ENCODE data around the gene CSRP1. TPM values are rescaled to one million over a fixed set of nuclear protein-coding genes. Genes with fewer than 3 reads are reported as not detected.
"Not testable (repeated sequence)": the region's sequence is repeated elsewhere in the genome, so short reads cannot be mapped to it uniquely, and the experiment has no call there.

The CSRP1 gene
- total and polyA plus RNA-seq, 5 donors: 97.2 to 343 (median 121) TPM

DNA sequence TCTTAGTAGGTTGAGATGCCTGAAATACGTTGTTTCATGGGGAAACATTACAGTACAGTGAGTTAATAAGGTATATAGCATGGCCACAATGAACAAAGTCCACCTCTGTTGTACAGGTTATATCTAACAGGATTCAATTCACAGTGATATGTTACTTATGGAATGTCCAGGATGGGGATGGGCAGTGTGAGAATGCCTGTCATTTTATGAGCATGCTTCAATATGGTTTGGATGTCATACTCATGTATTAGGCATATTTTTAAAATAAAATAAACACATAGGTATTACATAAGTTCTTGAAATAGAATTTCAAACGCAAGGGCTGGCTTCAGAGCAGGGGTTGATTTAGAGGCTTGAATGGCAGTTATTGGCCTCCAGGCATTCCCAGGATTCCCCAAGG lies 31.8 kb downstream of the CSRP1 start:
- WGBS: 81% methylated on average over 2 of the region's 2 CpGs
- no peak for ATAC-seq

DNA sequence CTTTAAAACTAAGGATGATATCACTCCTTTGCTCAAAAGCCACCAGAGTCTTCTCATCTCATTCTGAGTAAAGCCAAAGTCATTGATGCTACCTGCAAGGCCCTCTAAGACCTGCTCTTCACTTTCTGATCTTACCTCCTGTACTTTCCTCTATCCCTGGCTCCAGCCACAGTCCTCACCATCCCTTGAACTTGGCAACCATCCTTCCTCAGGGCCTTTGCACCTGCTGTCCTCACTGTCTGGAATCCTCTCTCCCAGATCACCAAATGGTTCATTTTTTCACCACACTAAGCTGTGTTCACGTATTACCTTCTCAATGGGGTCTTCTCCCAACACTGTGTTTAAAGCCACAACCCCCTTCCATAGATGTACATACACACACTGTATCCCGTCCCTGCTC lies 33.6 kb downstream of the CSRP1 start:
- no peak for ATAC-seq

More for the DNA sequence above, 31.8 kb downstream of the CSRP1 start:
- H3K4me3 ChIP-seq (ENCODE audit: low read length): no peak overlapping the region
- no peaks in the 10 kb centered on the region for H3K27me3 ChIP-seq (ENCODE audit: control insufficient read depth, insufficient read depth)
- no peaks in the 10 kb centered on the region for H3K9me3 ChIP-seq (ENCODE audit: control insufficient read depth, low read length)
- H3K27ac ChIP-seq (ENCODE audit: low read length): no peak overlapping the region
- peak in 1 of 3 donors; percentile 2 for DNase-seq
- intact Hi-C loops (cut with DNase I): loop anchor here in 1 of 4 donors (5.0 kb wide), 1 partner anchor 38 kb away; no protein-coding TSS in a partner anchor
- H3K4me1 ChIP-seq (ENCODE audit: control insufficient read depth, insufficient read depth, low read length): no peaks in the 10 kb centered on the region

DNA sequence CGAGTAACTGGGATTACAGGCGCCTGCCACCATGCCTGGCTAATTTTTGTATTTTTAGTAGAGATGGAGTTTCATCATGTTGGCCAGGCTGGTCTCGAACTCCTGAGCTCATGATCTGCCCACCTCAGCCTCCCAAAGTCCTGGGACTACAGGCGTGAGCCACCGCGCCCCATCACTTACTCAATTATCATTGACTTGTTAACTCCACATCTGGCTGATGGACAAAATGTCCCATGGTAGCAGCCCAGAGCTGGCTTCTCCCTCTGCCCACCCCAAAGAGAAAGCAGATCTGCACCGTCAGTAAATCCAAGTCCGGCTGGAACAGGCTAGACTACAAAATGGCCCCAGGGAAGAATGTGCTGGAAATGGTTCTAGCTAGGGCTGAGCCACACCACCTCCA lies 34.6 kb downstream of the CSRP1 start:
- H3K4me1 ChIP-seq (ENCODE audit: control insufficient read depth, insufficient read depth, low read length); H3K27me3 ChIP-seq (ENCODE audit: control insufficient read depth, insufficient read depth); H3K4me3 ChIP-seq (ENCODE audit: low read length); ATAC-seq; intact Hi-C loops (cut with DNase I); H3K9me3 ChIP-seq (ENCODE audit: control insufficient read depth, low read length); H3K27ac ChIP-seq (ENCODE audit: low read length): not testable (repeated sequence)
- 95% methylated on average over 8 of the region's 8 CpGs for WGBS
- DNase-seq: peak in 1 of 3 donors; percentile 32

More for the DNA sequence above, 33.6 kb downstream of the CSRP1 start:
- no peak overlapping the region for H3K27ac ChIP-seq (ENCODE audit: low read length)
- WGBS: 93% methylated on average over 2 of the region's 2 CpGs
- intact Hi-C loops (cut with DNase I): no loop called here
- H3K27me3 ChIP-seq (ENCODE audit: control insufficient read depth, insufficient read depth): no peaks in the 10 kb centered on the region
- H3K9me3 ChIP-seq (ENCODE audit: control insufficient read depth, low read length): no peaks in the 10 kb centered on the region
- no peaks in the 10 kb centered on the region for H3K4me1 ChIP-seq (ENCODE audit: control insufficient read depth, insufficient read depth, low read length)
- no peak for DNase-seq
- H3K4me3 ChIP-seq (ENCODE audit: low read length): no peak overlapping the region

DNA sequence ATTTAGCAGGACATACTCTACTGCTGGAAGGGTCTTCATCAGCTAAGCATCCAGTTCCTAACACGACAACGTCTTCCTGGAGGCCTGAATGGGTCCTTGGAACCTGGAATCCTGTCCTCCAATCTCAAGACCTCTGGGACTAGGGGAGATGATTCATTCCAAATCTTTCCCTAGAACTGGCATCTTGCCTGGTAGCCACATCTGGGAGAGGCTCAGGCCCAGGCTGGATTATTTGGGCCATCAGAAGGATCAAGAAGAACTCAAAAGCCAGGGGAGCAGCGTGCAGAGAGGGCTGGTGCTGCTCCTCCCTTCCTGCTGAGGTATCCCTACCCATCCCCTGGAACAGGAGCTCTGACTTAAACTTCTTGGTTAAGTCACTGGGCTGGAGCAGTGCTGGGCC lies 35.2 kb downstream of the CSRP1 start:
- H3K27me3 ChIP-seq (ENCODE audit: control insufficient read depth, insufficient read depth): no peaks in the 10 kb centered on the region
- peaks cover 1% of the 10 kb centered on the region for H3K4me1 ChIP-seq (ENCODE audit: control insufficient read depth, insufficient read depth, low read length)
- peak in 1 of 3 donors; percentile 71 for DNase-seq
- intact Hi-C loops (cut with DNase I): no loop called here
- 63% methylated on average over 3 of the region's 3 CpGs for WGBS
- peak in 1 of 2 donors; percentile 4 for ATAC-seq
- no peak overlapping the region for H3K4me3 ChIP-seq (ENCODE audit: low read length)
- H3K9me3 ChIP-seq (ENCODE audit: control insufficient read depth, low read length): no peaks in the 10 kb centered on the region
- no peak overlapping the region for H3K27ac ChIP-seq (ENCODE audit: low read length)

DNA sequence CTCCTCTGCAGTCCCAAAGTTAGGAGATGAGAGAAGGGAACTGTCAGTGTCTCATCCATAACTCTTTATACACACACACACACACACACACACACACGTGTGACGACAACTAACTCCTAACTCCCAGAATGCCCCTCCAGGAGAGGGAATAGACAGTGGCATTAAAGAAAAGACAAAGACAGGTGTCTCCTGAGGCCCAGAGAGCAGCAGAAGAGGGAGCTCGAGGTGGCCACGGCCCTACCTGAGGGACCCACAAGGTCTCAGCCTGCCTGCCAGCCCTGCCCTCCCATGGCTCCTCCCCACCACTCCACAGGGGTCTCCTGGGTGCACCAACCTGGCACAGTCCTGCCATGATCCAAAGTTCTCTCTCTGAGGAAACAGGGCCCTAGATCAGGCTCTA lies 36.3 kb downstream of the CSRP1 start:
- whole genome bisulfite sequencing: 64% methylated on average over 4 of the region's 4 CpGs
- H3K27ac ChIP-seq (ENCODE audit: low read length): no peak overlapping the region
- peaks cover 3% of the 10 kb centered on the region for H3K4me1 ChIP-seq (ENCODE audit: control insufficient read depth, insufficient read depth, low read length)
- ATAC-seq (no peak), DNase-seq (peak in 1 of 3 donors; percentile 20)
- H3K9me3 ChIP-seq (ENCODE audit: control insufficient read depth, low read length): no peaks in the 10 kb centered on the region
- intact Hi-C loops (cut with DNase I): no loop called here
- H3K4me3 ChIP-seq (ENCODE audit: low read length): no peak overlapping the region
- H3K27me3 ChIP-seq (ENCODE audit: control insufficient read depth, insufficient read depth): no peaks in the 10 kb centered on the region

DNA sequence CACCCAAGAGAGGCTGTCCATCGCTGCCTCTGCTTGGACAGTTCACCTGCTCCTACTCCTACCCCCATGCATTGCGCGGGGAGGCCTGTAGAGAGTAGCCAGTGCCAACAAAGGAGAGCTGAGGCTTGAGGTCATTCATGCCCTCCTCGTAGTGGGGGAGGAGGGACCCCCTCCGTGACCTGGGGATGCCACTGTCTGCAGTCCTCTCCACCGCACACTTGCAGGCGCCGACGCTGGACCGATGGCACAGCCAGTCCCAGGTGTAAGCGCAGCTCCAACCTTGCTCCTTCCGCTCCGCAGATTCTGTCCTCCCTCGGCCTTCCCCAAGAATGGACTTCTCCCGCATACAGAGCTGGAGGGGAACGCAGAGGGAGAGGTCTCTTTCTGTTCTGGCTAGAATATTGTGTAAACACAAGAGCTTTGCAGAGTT lies 37.3 kb downstream of the CSRP1 start:
- H3K27ac ChIP-seq (ENCODE audit: low read length): peak overlapping the region; percentile 4
- no peaks in the 10 kb centered on the region for H3K9me3 ChIP-seq (ENCODE audit: control insufficient read depth, low read length)
- 55% methylated on average over 16 of the region's 16 CpGs for WGBS
- no peaks in the 10 kb centered on the region for H3K27me3 ChIP-seq (ENCODE audit: control insufficient read depth, insufficient read depth)
- no peak for ATAC-seq
- intact Hi-C loops (cut with DNase I): no loop called here
- no peak overlapping the region for H3K4me3 ChIP-seq (ENCODE audit: low read length)
- H3K4me1 ChIP-seq (ENCODE audit: control insufficient read depth, insufficient read depth, low read length): peaks cover 3% of the 10 kb centered on the region
- peak in 1 of 3 donors; percentile 50 for DNase-seq

DNA sequence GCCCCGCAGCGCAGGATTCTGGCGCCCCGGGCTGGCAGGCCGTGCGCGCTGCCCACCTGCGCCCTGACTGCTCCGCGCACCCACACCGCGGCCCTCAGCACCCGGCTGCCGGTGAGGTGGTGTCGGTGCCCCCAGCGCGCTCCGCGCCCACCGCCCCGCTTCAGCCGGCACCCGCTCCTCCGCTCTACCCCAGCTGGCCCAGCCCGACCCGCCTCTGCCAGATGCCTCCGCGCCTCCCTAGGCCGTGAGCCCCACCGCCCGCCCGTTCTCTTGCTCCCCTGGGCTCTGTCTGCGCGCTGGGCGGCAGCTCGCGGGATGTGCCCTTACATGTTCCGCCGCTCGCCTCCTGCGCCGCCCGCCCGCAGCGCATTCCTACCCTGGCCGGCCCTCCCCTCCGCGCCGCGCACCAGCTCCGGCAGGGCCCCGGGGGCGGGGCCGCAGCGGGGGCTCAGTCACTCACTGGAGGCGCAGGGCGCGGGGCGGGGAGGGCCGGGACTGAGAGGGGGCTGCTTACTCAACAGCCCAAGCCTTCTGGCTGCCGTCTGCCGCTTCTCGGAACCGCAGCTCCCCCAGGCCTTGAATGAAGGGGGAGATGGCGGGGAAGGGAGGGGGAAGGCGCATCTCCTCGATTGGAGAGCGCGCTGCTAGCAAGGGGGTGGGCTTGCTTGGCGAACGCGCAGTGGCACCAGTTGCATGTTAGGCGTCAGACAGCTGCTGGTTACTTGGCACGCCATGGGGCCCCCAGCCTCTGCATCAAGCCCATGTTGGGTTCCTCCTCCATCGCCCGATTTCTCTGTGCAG lies 37.9 kb downstream of the CSRP1 start, which contains the start of gene PHLDA3:
Gene PHLDA3 (minus strand): TSS at position 345 of the 801 bp plus-strand sequence. CDS start 402 bp downstream, outside the sequence.
- intact Hi-C loops (cut with DNase I): no loop called here

DNA sequence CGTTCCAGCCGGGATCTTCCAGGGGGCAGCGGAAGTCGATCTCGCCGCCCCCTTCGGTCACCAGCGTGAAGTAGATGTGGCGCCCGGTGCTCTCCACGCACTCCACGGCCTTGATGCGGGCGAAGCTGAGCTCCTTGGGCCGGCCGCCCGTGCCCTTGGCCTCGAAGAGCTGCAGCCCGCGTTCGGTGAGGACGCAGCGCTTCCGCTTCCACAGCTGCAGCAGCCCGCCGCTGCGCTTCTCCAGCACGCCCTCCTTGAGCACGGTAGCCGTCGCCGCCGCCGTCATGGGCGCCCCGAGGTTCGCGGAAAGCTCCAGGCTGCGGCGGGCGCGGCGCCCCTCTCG lies 38.5 kb downstream of the CSRP1 start:
- intact Hi-C loops (cut with DNase I): no loop called here

More for the DNA sequence above, 37.9 kb downstream of the CSRP1 start, which contains the start of gene PHLDA3:
- no peaks in the 10 kb centered on the region for H3K9me3 ChIP-seq (ENCODE audit: control insufficient read depth, low read length)
- ATAC-seq (peak; percentile 91 to 92), DNase-seq (peak; percentile 94 to 97 (median 97))
- H3K27me3 ChIP-seq (ENCODE audit: control insufficient read depth, insufficient read depth): no peaks in the 10 kb centered on the region
- H3K4me1 ChIP-seq (ENCODE audit: control insufficient read depth, insufficient read depth, low read length): peaks cover 3% of the 10 kb centered on the region
- 2% methylated on average over 75 of the region's 76 CpGs for WGBS
- H3K4me3 ChIP-seq (ENCODE audit: low read length): peak within 1 kb of the TSS; percentile 52
- peak within 1 kb of the TSS; percentile 16 for H3K27ac ChIP-seq (ENCODE audit: low read length)

DNA sequence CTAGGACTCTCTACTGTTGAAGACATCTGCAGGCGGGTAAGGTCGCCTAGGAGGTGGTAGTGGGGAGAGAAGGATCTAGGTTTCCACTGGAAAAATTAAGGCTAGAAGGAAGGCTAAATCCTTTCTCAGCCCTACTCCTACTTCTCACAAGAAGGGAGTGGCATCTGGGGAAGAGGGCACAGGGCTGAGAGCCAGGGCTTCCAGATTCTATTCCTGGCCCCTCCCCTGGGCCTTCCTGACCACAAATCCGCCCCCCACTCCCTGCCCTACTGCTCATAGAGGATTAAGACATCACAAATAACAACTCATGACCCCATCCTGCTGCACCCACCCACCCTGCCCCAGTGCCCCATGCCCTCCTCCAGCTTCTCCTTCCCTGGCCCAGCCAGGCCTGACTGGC lies 40.4 kb downstream of the CSRP1 start:
- peaks cover 7% of the 10 kb centered on the region for H3K4me1 ChIP-seq (ENCODE audit: control insufficient read depth, insufficient read depth, low read length)
- DNase-seq (peak in 2 of 3 donors; percentile 61 to 77), ATAC-seq (no peak)

More for the DNA sequence above, 38.5 kb downstream of the CSRP1 start:
- 3% methylated on average over 44 of the region's 44 CpGs for WGBS
- peaks cover 3% of the 10 kb centered on the region for H3K4me1 ChIP-seq (ENCODE audit: control insufficient read depth, insufficient read depth, low read length)
- H3K9me3 ChIP-seq (ENCODE audit: control insufficient read depth, low read length): no peaks in the 10 kb centered on the region
- DNase-seq (peak in 2 of 3 donors; percentile 81 to 82), ATAC-seq (peak in 1 of 2 donors; percentile 9)
- H3K27ac ChIP-seq (ENCODE audit: low read length): peak overlapping the region; percentile 16
- H3K4me3 ChIP-seq (ENCODE audit: low read length): peak overlapping the region; percentile 52
- H3K27me3 ChIP-seq (ENCODE audit: control insufficient read depth, insufficient read depth): no peaks in the 10 kb centered on the region

DNA sequence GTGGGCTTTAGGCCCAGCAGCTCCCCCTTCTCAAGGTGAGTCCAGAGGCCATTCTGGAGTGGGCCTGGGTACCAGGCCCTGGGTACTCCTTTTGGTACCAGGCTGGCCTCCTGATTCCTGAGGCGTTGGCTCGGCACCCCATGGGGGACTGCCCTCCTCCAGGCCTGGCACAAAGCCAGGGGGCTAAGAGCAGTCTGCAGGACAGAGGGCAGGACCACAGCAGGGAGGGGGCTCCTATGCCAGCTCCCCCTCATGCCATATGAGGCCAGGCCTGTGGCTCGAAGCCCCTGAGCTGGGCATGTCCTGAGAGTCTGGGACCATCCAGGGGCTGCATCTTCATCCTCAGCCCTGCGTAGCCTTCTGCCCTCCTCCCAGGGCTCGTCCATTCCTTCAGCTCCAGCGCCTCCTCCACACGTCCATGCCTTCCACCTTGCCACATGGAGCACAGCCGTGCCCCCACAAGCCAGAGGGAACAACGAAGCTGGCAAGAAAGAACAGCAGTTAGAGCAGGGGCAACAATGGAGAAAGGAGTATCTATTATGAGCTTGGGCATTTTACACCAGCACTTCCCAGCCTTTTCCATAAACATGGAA lies 41.1 kb downstream of the CSRP1 start:
- Histone ChIP-seq H3K27me3 (ENCODE audit: control insufficient read depth, insufficient read depth) (no peaks in the 10 kb centered on the region), H3K4me1 (ENCODE audit: control insufficient read depth, insufficient read depth, low read length) (peaks cover 10% of the 10 kb centered on the region), H3K27ac (ENCODE audit: low read length) (no peak overlapping the region), H3K4me3 (ENCODE audit: low read length) (no peak overlapping the region), H3K9me3 (ENCODE audit: control insufficient read depth, low read length) (no peaks in the 10 kb centered on the region)
- DNase-seq (peak in 1 of 3 donors; percentile 68), ATAC-seq (no peak)
- intact Hi-C loops (cut with DNase I): no loop called here
- 88% methylated on average over 9 of the region's 9 CpGs for WGBS

More for the DNA sequence above, 40.4 kb downstream of the CSRP1 start:
- H3K9me3 ChIP-seq (ENCODE audit: control insufficient read depth, low read length): no peaks in the 10 kb centered on the region
- no peaks in the 10 kb centered on the region for H3K27me3 ChIP-seq (ENCODE audit: control insufficient read depth, insufficient read depth)
- intact Hi-C loops (cut with DNase I): no loop called here
- peak overlapping the region; percentile 27 for H3K4me3 ChIP-seq (ENCODE audit: low read length)
- 80% methylated on average over 3 of the region's 3 CpGs for WGBS
- H3K27ac ChIP-seq (ENCODE audit: low read length): peak overlapping the region; percentile 49

DNA sequence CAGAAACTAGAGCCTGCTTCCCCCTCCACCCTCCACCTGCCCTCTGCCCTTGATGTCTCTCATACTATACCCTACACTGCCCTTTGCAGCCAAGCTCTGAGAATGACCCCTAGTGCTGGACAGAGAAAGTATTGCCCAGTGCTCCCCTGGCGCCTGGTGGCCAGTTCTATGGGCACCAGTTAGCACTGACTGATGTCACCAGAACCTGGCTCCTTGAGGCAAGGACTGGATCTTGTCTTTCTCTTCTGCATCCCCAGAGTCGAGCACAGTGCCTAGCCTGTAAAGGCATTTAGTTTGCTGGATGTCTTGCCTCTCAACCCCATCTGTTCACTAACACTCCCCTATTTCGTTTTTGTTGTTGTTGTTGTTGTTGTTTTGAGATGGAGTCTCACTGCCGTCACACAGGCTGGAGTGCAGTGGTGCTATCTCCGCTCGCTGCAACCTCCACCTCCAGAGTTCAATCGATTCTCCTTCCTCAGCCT lies 43.8 kb downstream of the CSRP1 start:
- 77% methylated on average over 7 of the region's 7 CpGs for WGBS
- intact Hi-C loops (cut with DNase I): no loop called here
- H3K27ac ChIP-seq (ENCODE audit: low read length): no peak overlapping the region
- DNase-seq (no peak), ATAC-seq (peak in 1 of 2 donors; percentile 22)
- no peaks in the 10 kb centered on the region for H3K9me3 ChIP-seq (ENCODE audit: control insufficient read depth, low read length)
- no peaks in the 10 kb centered on the region for H3K27me3 ChIP-seq (ENCODE audit: control insufficient read depth, insufficient read depth)
- H3K4me1 ChIP-seq (ENCODE audit: control insufficient read depth, insufficient read depth, low read length): peaks cover 11% of the 10 kb centered on the region
- H3K4me3 ChIP-seq (ENCODE audit: low read length): no peak overlapping the region

Data from right cardiac atrium (tissue), 5 donors.